HG03520 (cell line): Measurements from ENCODE around the gene KRTAP10-3.
"Not testable (repeated sequence)": the region's sequence is repeated elsewhere in the genome, so short reads cannot be mapped to it uniquely, and the experiment has no call there.

ENCODE experiments used
- ATAC-seq: cut with Tn5 transposase; IDR thresholded peaks from one replicate; pipeline ENCODE4 v1.9.1; 2021; ENCODE audit warnings: mild to moderate bottlenecking, moderate library complexity; ENCODE audit not compliant: unreplicated experiment

KRTAP10-3 gene

GRCh38 chr21:44590897-44591800 is 32.6 kb upstream of the KRTAP10-3 start:
- ATAC-seq, result not testable (repeated sequence)

GRCh38 chr21:44590311-44590721 is 31.7 kb upstream of the KRTAP10-3 start:
- no peak for ATAC-seq

GRCh38 chr21:44589586-44590305 is 31.2 kb upstream of the KRTAP10-3 start:
- no peak for ATAC-seq

GRCh38 chr21:44589094-44589493 is 30.5 kb upstream of the KRTAP10-3 start:
- ATAC-seq, result no peak

GRCh38 chr21:44585892-44586291 is 27.3 kb upstream of the KRTAP10-3 start:
- ATAC-seq, result no peak

GRCh38 chr21:44583800-44584147 is 25.2 kb upstream of the KRTAP10-3 start:
- ATAC-seq, result no peak

GRCh38 chr21:44583089-44583799 is 24.6 kb upstream of the KRTAP10-3 start:
- ATAC-seq, result no peak

GRCh38 chr21:44582055-44582454 is 23.5 kb upstream of the KRTAP10-3 start:
- no peak for ATAC-seq

- ATAC-seq, result no peak
These were observed 22.6 kb upstream of the KRTAP10-3 start for GRCh38 chr21:44581158-44581557.

GRCh38 chr21:44580231-44580821 is 21.7 kb upstream of the KRTAP10-3 start, which contains the start of gene KRTAP10-5:
Gene KRTAP10-5, minus strand, starts transcription at chr21:44580604. Its CDS starts 26 bp downstream, at chr21:44580578.
- ATAC-seq, result not testable (repeated sequence)

GRCh38 chr21:44579833-44580144 is 21.2 kb upstream of the KRTAP10-3 start:
- ATAC-seq, result no peak

- no peak for ATAC-seq
These were observed 20.6 kb upstream of the KRTAP10-3 start for GRCh38 chr21:44579056-44579832.

GRCh38 chr21:44578371-44579055 is 19.9 kb upstream of the KRTAP10-3 start:
- no peak for ATAC-seq

GRCh38 chr21:44576025-44576420 is 17.4 kb upstream of the KRTAP10-3 start:
- ATAC-seq, result no peak

- no peak for ATAC-seq
These were observed 16.9 kb upstream of the KRTAP10-3 start for GRCh38 chr21:44575307-44576024.

GRCh38 chr21:44574457-44575306 is 16.1 kb upstream of the KRTAP10-3 start:
- ATAC-seq, result no peak

GRCh38 chr21:44573630-44574456 is 15.2 kb upstream of the KRTAP10-3 start, which contains the start of gene KRTAP10-4:
Gene KRTAP10-4, plus strand, starts transcription at chr21:44573729. Its CDS starts 30 bp downstream, at chr21:44573759.
- not testable (repeated sequence) for ATAC-seq
